Esophagus squamous epithelium (tissue), 5 donors: ENCODE data around the gene STAM. TPM values are rescaled to one million over a fixed set of nuclear protein-coding genes. Genes with fewer than 3 reads are reported as not detected.

Experiments
- DNase-seq: peaks from one replicate; lab custom pipeline; 2025; lab: John Stamatoyannopoulos, UW
- H3K27ac ChIP-seq, 4 donors: fragments of 200-600 bp; sonication (generic); one replicate each; pipeline ENCODE4 v1.5.1; 2016 to 2019; ENCODE audit warnings: mild to moderate bottlenecking in 1 of 4
- H3K27me3 ChIP-seq, 4 donors: fragments of 200-600 bp; sonication (generic); 1 replicate in 3 of 4; 2 replicates in 1 of 4; pipeline versions ENCODE4 v1.5.1 to v1.6.0; 2017 to 2021; ENCODE audit warnings: antibody characterized with exemption in 1 of 4
- H3K36me3 ChIP-seq, 3 donors: fragments of 200-600 bp; sonication (generic); one replicate each; pipeline ENCODE4 v1.5.1; 2016 to 2019
- H3K4me1 ChIP-seq, 3 donors: fragments of 200-600 bp; sonication (generic); one replicate each; pipeline ENCODE4 v1.5.1; 2017 to 2019
- H3K4me3 ChIP-seq, 4 donors: fragments of 200-600 bp; sonication (generic); 1 replicate in 3 of 4; 2 replicates in 1 of 4; pipeline ENCODE4 v1.5.1; 2016 to 2019; ENCODE audit warnings: mild to moderate bottlenecking in 2 of 4, moderate library complexity in 1 of 4
- H3K9me3 ChIP-seq, 3 donors: fragments of 200-600 bp; sonication (generic); one replicate each; pipeline ENCODE4 v1.5.1; 2016 to 2019
- POLR2A ChIP-seq, 4 donors: fragments of 450-650 bp; IDR thresholded peaks; one replicate each; pipeline ENCODE4 v1.6.1; 2017; ENCODE audit warnings: antibody characterized with exemption in 4 of 4, mild to moderate bottlenecking in 4 of 4, moderate library complexity in 3 of 4
- WGBS, 2 donors: methylation state at CpG; one replicate each; pipeline ENCODE4 v1.1.5; 2018; 5-methylcytosine and 5-hydroxymethylcytosine counted together
- intact Hi-C: fragments of 100-400 bp; cut with DNase I; formaldehyde crosslinking; loops from one replicate; pipeline ENCODE4 v1.15.0; 2022
- total RNA-seq, 4 donors: library from RNA; depleted of rRNA; stranded (reverse); fragments of >200 nt; gene quantifications; one replicate each; pipeline ENCODE4 v1.1.0, GENCODE V29; 2016
- TF ChIP-seq, protein P1 (sequence below), 6 experiments: fragments of 450-650 bp in 4 of 6; fragments of 200-600 bp in 2 of 6; sonication (generic) in 2 of 6; IDR thresholded peaks; one replicate each; pipeline ENCODE4 v1.5.1; 2016 to 2019; ENCODE audit warnings: antibody characterized with exemption in 6 of 6, mild to moderate bottlenecking in 4 of 6, moderate library complexity in 4 of 6
- donor health status: DM: yes; HTN: yes; CAD: no.

The STAM gene
- total RNA-seq, 4 donors from 2014 or later: 19.9 to 28.6 (median 22.7) TPM

- DNase-seq: no peak
- Histone ChIP-seq H3K4me3 (no peak overlapping the region), H3K27me3 (no peaks in the 10 kb centered on the region), H3K27ac (no peak overlapping the region), H3K9me3 (no peaks in the 10 kb centered on the region), H3K36me3 (no peaks in the 10 kb centered on the region), H3K4me1 (peaks cover 0 to 3% (median 0%) of the 10 kb centered on the region in 3 donors)
- intact Hi-C loops: loop anchor here (5.0 kb wide), 1 partner anchor 141 kb away; no protein-coding TSS in a partner anchor
- WGBS, 2 donors: 67 to 76% methylated on average over 8 to 10 of the region's 10 CpGs
- TF ChIP-seq, protein P1, sequence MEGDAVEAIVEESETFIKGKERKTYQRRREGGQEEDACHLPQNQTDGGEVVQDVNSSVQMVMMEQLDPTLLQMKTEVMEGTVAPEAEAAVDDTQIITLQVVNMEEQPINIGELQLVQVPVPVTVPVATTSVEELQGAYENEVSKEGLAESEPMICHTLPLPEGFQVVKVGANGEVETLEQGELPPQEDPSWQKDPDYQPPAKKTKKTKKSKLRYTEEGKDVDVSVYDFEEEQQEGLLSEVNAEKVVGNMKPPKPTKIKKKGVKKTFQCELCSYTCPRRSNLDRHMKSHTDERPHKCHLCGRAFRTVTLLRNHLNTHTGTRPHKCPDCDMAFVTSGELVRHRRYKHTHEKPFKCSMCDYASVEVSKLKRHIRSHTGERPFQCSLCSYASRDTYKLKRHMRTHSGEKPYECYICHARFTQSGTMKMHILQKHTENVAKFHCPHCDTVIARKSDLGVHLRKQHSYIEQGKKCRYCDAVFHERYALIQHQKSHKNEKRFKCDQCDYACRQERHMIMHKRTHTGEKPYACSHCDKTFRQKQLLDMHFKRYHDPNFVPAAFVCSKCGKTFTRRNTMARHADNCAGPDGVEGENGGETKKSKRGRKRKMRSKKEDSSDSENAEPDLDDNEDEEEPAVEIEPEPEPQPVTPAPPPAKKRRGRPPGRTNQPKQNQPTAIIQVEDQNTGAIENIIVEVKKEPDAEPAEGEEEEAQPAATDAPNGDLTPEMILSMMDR (IDR thresholded peaks at IDR 0.05): no peak
- TF ChIP-seq POLR2A (IDR thresholded peaks at IDR 0.05): no peak
Measured at GRCh38 chr10:17747883-17748550, 104.1 kb downstream of the STAM start.

DNA sequence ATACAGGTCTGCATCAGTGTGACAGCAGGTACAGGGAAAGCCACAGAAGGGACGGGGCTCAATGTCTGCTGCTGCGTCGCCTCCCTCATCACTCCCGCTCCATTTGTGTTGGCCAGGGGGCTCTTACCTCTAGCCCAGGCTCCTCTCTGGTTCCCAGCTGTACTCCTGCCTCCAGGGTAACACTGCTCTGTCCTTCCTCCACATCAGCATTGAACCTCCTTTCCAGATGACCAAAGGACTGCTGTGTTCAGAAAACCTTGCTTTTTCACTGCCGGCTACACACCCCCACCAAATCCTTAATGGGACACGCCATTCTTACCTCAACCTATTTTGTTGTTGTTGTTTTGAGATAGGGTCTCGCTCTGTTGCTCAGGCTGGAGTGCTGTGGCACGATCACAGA lies 105.9 kb downstream of the STAM start:
- H3K4me3 ChIP-seq: no peak overlapping the region
- H3K4me1 ChIP-seq: no peaks in the 10 kb centered on the region
- DNase-seq: no peak
- no peaks in the 10 kb centered on the region for H3K9me3 ChIP-seq
- no peaks in the 10 kb centered on the region for H3K27me3 ChIP-seq
- intact Hi-C loops: loop anchor here (5.0 kb wide), 1 partner anchor 143 kb away; no protein-coding TSS in a partner anchor
- no peak overlapping the region for H3K27ac ChIP-seq
- TF ChIP-seq, protein P1 (IDR thresholded peaks at IDR 0.05): no peak
- TF ChIP-seq POLR2A (IDR thresholded peaks at IDR 0.05): no peak
- WGBS, 2 donors: 79 to 96% methylated on average over 6 to 8 of the region's 8 CpGs
- H3K36me3 ChIP-seq: no peaks in the 10 kb centered on the region

DNA sequence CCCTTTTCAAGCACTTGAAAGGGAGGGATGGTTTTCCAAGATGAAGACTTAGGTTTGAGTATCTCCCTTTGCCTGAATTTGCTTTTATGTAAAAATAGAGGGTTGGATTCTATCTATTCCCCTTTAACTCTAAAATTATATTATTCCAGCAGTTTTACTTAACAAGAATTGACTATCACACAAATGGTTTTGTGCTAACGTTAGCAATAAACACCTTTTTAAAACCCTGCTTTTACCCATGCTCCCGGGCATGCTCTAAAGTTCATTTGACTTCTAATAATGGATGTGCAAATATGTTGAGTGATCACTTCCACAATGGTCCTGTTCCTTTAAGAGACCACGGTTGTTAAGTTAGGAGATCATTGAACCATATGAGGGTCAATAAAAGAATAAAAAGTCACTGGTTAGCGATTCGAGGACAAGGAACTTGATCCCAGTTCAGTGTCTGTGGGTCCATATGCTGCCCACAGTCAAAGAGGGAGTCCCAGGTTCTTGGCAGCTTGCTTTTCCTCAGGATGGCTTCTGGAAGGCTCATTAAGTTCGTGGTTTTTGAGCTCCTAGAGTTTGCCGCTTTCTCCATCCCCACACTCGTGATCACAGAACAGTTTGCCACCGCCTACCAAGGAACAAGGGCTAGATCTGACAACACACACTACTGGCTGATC lies 108.0 kb downstream of the STAM start, which contains the start of gene TMEM236:
TMEM236 (plus strand) TSS at position 421 of the 665 bp plus-strand sequence; CDS start at position 516, 95 bp downstream.
- TF ChIP-seq, protein P1 (IDR thresholded peaks at IDR 0.05): no peak
- TF ChIP-seq POLR2A (IDR thresholded peaks at IDR 0.05): no peak
- DNase-seq: no peak
- no peaks in the 10 kb centered on the region for H3K9me3 ChIP-seq
- peaks cover 0 to 3% (median 0%) of the 10 kb centered on the region in 3 donors for H3K4me1 ChIP-seq
- 68 to 69% methylated on average over 9 of the region's 9 CpGs for WGBS, 2 donors
- intact Hi-C loops: no loop called here
- H3K4me3 ChIP-seq: no peak within 1 kb of the TSS
- no peaks in the 10 kb centered on the region for H3K27me3 ChIP-seq
- no peak within 1 kb of the TSS for H3K27ac ChIP-seq
- no peaks in the 10 kb centered on the region for H3K36me3 ChIP-seq

DNA sequence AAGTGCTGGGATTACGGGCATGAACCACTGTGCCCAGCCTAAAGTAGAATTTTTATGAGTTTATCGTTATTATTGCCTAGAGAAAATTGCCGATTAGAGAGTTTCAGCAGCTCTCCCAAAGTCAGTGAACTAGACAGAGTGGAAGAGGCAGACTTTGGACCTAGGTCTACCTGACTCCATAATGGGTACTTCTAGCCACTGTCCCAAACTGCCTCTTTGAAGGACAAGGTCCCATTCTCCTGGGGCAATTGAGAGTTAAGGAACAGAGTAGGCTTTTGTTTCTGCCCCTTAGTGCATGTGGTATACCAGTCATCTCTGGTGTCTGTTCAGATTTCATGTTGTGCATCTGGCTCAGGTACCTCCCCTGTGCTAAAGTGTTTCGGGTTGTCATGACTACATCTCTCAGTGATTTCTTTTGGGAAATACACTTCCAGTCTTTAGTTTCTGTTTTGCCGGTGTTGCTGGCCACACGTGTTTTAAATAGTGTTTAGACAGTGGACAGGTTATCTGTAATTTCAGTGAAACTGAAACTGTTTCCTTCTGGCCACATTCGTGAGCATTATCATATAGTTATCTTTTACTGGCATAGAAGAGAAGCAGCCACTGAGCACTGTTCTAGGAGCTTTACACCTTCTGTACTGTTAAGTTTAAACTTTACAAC lies 112.7 kb downstream of the STAM start:
- peaks cover 0 to 7% (median 0%) of the 10 kb centered on the region in 3 donors for H3K4me1 ChIP-seq
- 50 to 54% methylated on average over 6 to 7 of the region's 7 CpGs for WGBS, 2 donors
- no peaks in the 10 kb centered on the region for H3K27me3 ChIP-seq
- no peaks in the 10 kb centered on the region for H3K36me3 ChIP-seq
- H3K9me3 ChIP-seq: no peaks in the 10 kb centered on the region
- H3K4me3 ChIP-seq: no peak overlapping the region
- intact Hi-C loops: no loop called here
- TF ChIP-seq POLR2A (IDR thresholded peaks at IDR 0.05): no peak
- no peak for DNase-seq
- H3K27ac ChIP-seq: no peak overlapping the region

GRCh38 chr10:17758200-17758599 lies 114.2 kb downstream of the STAM start:
- no peaks in the 10 kb centered on the region for H3K27me3 ChIP-seq
- no peak for TF ChIP-seq POLR2A (IDR thresholded peaks at IDR 0.05)
- TF ChIP-seq, protein P1 (IDR thresholded peaks at IDR 0.05): no peak
- H3K36me3 ChIP-seq: no peaks in the 10 kb centered on the region
- H3K9me3 ChIP-seq: no peaks in the 10 kb centered on the region
- no peak overlapping the region for H3K27ac ChIP-seq
- peaks cover 0 to 7% (median 0%) of the 10 kb centered on the region in 3 donors for H3K4me1 ChIP-seq
- no peak for DNase-seq
- intact Hi-C loops: no loop called here
- H3K4me3 ChIP-seq: no peak overlapping the region
- WGBS, 2 donors: 75 to 81% methylated on average over 2 of the region's 2 CpGs
